HepG2 (cell line): ENCODE results near the gene STAT4. TPM values are rescaled to one million over a fixed set of nuclear protein-coding genes. Genes with fewer than 3 reads are reported as not detected.

ENCODE experiments used
- HOXA5 ChIP-seq: sonication (generic); formaldehyde crosslinking; IDR thresholded peaks from 2 replicates; pipeline ENCODE4 v1.4.0; 2020; ENCODE audit warnings: missing genetic modification reagents
- LCORL ChIP-seq, 2 experiments: fragments of 450-650 bp in 1 of 2; sonication (generic) in 1 of 2; formaldehyde crosslinking in 1 of 2; IDR thresholded peaks; 2 replicates each; pipeline versions ENCODE4 v1.5.0 to v1.6.1; 2017 to 2020; ENCODE audit warnings: antibody characterized with exemption in 1 of 2, missing genetic modification reagents in 1 of 2
- MBD4 ChIP-seq: IDR thresholded peaks from 2 replicates; pipeline ENCODE4 v1.6.1; 2012; ENCODE audit warnings: low read length, inconsistent platforms, borderline replicate concordance
- MED1 ChIP-seq: sonication (generic); formaldehyde crosslinking; IDR thresholded peaks from 2 replicates; pipeline ENCODE4 v1.4.0; 2020; ENCODE audit warnings: missing genetic modification reagents
- MEIS1 ChIP-seq: sonication (generic); formaldehyde crosslinking; IDR thresholded peaks from 2 replicates; pipeline ENCODE4 v1.9.0; 2021; ENCODE audit warnings: mild to moderate bottlenecking, missing genetic modification reagents, moderate library complexity, borderline replicate concordance
- NFKBIZ ChIP-seq: IDR thresholded peaks from 2 replicates; pipeline ENCODE4 v1.6.1; 2018; ENCODE audit warnings: missing genetic modification reagents, missing compliant biosample characterization
- SOX5 ChIP-seq: IDR thresholded peaks from 2 replicates; pipeline ENCODE4 v1.6.1; 2016; ENCODE audit warnings: borderline replicate concordance
- SYNCRIP ChIP-seq: fragments of 200-400 bp; formaldehyde crosslinking; IDR thresholded peaks from 2 replicates; pipeline ENCODE4 v1.6.1; 2018; ENCODE audit warnings: mild to moderate bottlenecking, low read depth, low read length; ENCODE audit not compliant: insufficient read depth
- TEAD3 ChIP-seq: optimal IDR thresholded peaks from 2 replicates; pipeline ENCODE3; 2016; ENCODE audit warnings: borderline replicate concordance
- ZFP82 ChIP-seq: sonication (generic); formaldehyde crosslinking; IDR thresholded peaks from 2 replicates; pipeline ENCODE4 v1.5.1; 2020; ENCODE audit warnings: mild to moderate bottlenecking, missing genetic modification reagents, borderline replicate concordance
- ZNF556 ChIP-seq: sonication (generic); formaldehyde crosslinking; IDR thresholded peaks from 2 replicates; pipeline ENCODE4 v1.4.0; 2020; ENCODE audit warnings: mild to moderate bottlenecking, missing genetic modification reagents, borderline replicate concordance
- ZNF747 ChIP-seq: sonication (generic); formaldehyde crosslinking; IDR thresholded peaks from 2 replicates; pipeline ENCODE4 v1.8.1; 2023; ENCODE audit warnings: missing genetic modification reagents, mild to moderate bottlenecking, borderline replicate concordance
- polyA plus RNA-seq, 8 experiments: library from polyadenylated mRNA; depleted of rRNA in 3 of 8; stranded (reverse) in 7 of 8; unstranded in 1 of 8; fragments of >200 nt; fragmentation: Illumina TruSeq in 4 of 8; extraction: Trizol in 4 of 8; gene quantifications; 2 replicates each; pipeline versions ENCODE4 v1.2.1 to v1.2.3, GENCODE V29; 2011 to 2016; ENCODE audit warnings: low read depth in 4 of 8, missing spikeins in 1 of 8, mixed read lengths in 1 of 8; ENCODE audit not compliant: insufficient read depth in 1 of 8
- total RNA-seq, 5 experiments: library from RNA; depleted of rRNA; stranded (reverse); fragments of >200 nt; fragmentation: Illumina TruSeq; extraction: Trizol; gene quantifications; 2 replicates each; pipeline ENCODE4 v1.2.3, GENCODE V29; 2016; ENCODE audit warnings: low read depth in 1 of 5
- TF ChIP-seq, protein P1 (sequence below): sonication (generic); formaldehyde crosslinking; IDR thresholded peaks from 2 replicates; pipeline ENCODE4 v1.4.0; 2020; ENCODE audit warnings: missing genetic modification reagents
- TF ChIP-seq, protein P2 (sequence below): sonication (generic); formaldehyde crosslinking; IDR thresholded peaks from 2 replicates; pipeline ENCODE4 v1.4.0; 2020; ENCODE audit warnings: missing genetic modification reagents, borderline replicate concordance
- TF ChIP-seq, protein P3 (sequence below): sonication (generic); formaldehyde crosslinking; IDR thresholded peaks from 2 replicates; pipeline ENCODE4 v1.8.0; 2022; ENCODE audit warnings: missing genetic modification reagents, mild to moderate bottlenecking, moderate library complexity, borderline replicate concordance
- TF ChIP-seq, protein P4 (sequence below): sonication (generic); formaldehyde crosslinking; IDR thresholded peaks from 2 replicates; pipeline ENCODE4 v1.8.1; 2023; ENCODE audit warnings: mild to moderate bottlenecking, missing genetic modification reagents
- TF ChIP-seq, protein P5 (sequence below): sonication (generic); formaldehyde crosslinking; IDR thresholded peaks from 2 replicates; pipeline ENCODE4 v1.8.0; 2022; ENCODE audit warnings: mild to moderate bottlenecking, missing genetic modification reagents

Gene STAT4
- total and polyA plus RNA-seq, 2 of the 13 experiments (the other 11 are each of a cell fraction or from before 2014, with no cell fraction given) = 0.37 TPM; not detected in 1

DNA sequence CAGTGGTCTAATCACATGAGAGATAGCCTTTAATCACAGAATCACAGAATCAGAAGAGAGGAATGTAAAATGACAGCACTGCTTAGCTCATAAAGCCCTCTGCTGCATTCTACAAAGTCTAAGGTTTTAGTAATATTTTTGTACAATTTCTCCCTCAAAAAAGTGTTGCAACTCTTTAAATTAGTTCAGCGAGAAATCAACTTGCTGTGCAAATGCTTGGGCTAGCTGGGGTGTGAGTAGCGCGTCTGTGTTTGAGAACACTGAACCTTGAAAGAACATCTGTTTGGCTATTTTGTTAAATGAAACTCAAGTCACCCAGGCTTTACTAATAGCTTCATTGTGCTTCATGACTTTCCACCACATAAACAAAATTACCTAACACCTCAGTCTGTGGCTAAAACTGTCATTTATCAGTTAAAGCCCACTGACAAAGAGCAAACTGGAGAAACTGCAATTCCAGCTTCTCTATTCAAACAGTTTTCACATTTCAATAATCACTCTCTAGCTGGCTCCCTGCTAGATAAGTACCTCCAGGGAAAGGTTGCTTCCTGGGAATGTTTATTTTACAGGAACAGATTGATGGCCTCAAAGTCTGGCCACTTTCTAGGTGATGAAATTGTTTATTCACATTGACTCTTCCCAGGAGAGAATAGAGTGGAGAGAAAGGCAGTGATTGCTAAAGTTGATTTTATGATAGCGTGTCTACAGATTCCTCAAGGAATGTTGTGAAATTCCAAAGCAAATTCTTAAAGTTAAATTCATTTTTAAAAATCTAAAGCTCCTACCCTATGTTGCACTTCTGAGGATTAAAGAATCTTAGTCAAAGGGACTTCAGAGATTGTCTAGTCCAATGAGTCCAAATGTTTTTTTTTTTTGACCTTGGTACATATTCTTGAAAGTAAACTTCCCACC, 100.8 kb downstream of the STAT4 start (continued):
- TF ChIP-seq, protein P1, sequence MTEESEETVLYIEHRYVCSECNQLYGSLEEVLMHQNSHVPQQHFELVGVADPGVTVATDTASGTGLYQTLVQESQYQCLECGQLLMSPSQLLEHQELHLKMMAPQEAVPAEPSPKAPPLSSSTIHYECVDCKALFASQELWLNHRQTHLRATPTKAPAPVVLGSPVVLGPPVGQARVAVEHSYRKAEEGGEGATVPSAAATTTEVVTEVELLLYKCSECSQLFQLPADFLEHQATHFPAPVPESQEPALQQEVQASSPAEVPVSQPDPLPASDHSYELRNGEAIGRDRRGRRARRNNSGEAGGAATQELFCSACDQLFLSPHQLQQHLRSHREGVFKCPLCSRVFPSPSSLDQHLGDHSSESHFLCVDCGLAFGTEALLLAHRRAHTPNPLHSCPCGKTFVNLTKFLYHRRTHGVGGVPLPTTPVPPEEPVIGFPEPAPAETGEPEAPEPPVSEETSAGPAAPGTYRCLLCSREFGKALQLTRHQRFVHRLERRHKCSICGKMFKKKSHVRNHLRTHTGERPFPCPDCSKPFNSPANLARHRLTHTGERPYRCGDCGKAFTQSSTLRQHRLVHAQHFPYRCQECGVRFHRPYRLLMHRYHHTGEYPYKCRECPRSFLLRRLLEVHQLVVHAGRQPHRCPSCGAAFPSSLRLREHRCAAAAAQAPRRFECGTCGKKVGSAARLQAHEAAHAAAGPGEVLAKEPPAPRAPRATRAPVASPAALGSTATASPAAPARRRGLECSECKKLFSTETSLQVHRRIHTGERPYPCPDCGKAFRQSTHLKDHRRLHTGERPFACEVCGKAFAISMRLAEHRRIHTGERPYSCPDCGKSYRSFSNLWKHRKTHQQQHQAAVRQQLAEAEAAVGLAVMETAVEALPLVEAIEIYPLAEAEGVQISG (CRISPR knock-in tag) = no peak
- no peak for TF ChIP-seq NFKBIZ (CRISPR knock-in tag)
- no peak for TF ChIP-seq MBD4
- TF ChIP-seq ZNF747 (CRISPR knock-in tag) = no peak
- peak; percentile 50 for TF ChIP-seq SOX5 (CRISPR knock-in tag)
- no peak for TF ChIP-seq MEIS1 (CRISPR knock-in tag)
- TF ChIP-seq, protein P2, sequence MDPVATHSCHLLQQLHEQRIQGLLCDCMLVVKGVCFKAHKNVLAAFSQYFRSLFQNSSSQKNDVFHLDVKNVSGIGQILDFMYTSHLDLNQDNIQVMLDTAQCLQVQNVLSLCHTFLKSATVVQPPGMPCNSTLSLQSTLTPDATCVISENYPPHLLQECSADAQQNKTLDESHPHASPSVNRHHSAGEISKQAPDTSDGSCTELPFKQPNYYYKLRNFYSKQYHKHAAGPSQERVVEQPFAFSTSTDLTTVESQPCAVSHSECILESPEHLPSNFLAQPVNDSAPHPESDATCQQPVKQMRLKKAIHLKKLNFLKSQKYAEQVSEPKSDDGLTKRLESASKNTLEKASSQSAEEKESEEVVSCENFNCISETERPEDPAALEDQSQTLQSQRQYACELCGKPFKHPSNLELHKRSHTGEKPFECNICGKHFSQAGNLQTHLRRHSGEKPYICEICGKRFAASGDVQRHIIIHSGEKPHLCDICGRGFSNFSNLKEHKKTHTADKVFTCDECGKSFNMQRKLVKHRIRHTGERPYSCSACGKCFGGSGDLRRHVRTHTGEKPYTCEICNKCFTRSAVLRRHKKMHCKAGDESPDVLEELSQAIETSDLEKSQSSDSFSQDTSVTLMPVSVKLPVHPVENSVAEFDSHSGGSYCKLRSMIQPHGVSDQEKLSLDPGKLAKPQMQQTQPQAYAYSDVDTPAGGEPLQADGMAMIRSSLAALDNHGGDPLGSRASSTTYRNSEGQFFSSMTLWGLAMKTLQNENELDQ = no peak
- no peak for TF ChIP-seq SYNCRIP
- TF ChIP-seq LCORL (IDR thresholded peaks at IDR 0.05) = no peak
- peak; percentile 21; the same call in 1 of the 2 replicates for TF ChIP-seq LCORL (CRISPR knock-in tag; IDR thresholded peaks at IDR 0.05)
- no peak for TF ChIP-seq ZFP82 (CRISPR knock-in tag)
- 0 out of 2 replicates have a peak, but pooled peaks have one; percentile 13 for TF ChIP-seq MED1 (CRISPR knock-in tag)
- TF ChIP-seq, protein P3, sequence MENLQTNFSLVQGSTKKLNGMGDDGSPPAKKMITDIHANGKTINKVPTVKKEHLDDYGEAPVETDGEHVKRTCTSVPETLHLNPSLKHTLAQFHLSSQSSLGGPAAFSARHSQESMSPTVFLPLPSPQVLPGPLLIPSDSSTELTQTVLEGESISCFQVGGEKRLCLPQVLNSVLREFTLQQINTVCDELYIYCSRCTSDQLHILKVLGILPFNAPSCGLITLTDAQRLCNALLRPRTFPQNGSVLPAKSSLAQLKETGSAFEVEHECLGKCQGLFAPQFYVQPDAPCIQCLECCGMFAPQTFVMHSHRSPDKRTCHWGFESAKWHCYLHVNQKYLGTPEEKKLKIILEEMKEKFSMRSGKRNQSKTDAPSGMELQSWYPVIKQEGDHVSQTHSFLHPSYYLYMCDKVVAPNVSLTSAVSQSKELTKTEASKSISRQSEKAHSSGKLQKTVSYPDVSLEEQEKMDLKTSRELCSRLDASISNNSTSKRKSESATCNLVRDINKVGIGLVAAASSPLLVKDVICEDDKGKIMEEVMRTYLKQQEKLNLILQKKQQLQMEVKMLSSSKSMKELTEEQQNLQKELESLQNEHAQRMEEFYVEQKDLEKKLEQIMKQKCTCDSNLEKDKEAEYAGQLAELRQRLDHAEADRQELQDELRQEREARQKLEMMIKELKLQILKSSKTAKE (CRISPR knock-in tag) = no peak
- peak; percentile 13 for TF ChIP-seq TEAD3
- no peak for TF ChIP-seq HOXA5 (CRISPR knock-in tag)
- TF ChIP-seq, protein P4, sequence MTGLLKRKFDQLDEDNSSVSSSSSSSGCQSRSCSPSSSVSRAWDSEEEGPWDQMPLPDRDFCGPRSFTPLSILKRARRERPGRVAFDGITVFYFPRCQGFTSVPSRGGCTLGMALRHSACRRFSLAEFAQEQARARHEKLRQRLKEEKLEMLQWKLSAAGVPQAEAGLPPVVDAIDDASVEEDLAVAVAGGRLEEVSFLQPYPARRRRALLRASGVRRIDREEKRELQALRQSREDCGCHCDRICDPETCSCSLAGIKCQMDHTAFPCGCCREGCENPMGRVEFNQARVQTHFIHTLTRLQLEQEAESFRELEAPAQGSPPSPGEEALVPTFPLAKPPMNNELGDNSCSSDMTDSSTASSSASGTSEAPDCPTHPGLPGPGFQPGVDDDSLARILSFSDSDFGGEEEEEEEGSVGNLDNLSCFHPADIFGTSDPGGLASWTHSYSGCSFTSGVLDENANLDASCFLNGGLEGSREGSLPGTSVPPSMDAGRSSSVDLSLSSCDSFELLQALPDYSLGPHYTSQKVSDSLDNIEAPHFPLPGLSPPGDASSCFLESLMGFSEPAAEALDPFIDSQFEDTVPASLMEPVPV (CRISPR knock-in tag) = no peak
- TF ChIP-seq, protein P5, sequence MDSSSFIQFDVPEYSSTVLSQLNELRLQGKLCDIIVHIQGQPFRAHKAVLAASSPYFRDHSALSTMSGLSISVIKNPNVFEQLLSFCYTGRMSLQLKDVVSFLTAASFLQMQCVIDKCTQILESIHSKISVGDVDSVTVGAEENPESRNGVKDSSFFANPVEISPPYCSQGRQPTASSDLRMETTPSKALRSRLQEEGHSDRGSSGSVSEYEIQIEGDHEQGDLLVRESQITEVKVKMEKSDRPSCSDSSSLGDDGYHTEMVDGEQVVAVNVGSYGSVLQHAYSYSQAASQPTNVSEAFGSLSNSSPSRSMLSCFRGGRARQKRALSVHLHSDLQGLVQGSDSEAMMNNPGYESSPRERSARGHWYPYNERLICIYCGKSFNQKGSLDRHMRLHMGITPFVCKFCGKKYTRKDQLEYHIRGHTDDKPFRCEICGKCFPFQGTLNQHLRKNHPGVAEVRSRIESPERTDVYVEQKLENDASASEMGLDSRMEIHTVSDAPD (CRISPR knock-in tag) = no peak
- no peak for TF ChIP-seq ZNF556
